Ovary (tissue), 3 donors: ENCODE measurements around the gene BNC2.

Experiments
- CTCF ChIP-seq, 3 donors: fragments of 450-650 bp in 2 of 3; fragments of 200-600 bp in 1 of 3; IDR thresholded peaks; one replicate each; pipeline versions ENCODE4 v1.5.1 to v1.8.0; 2016 to 2022; ENCODE audit warnings: antibody characterized with exemption in 3 of 3, mild to moderate bottlenecking in 1 of 3
- POLR2A ChIP-seq: fragments of 450-650 bp; IDR thresholded peaks from one replicate; pipeline ENCODE4 v1.6.1; 2017; ENCODE audit warnings: antibody characterized with exemption, mild to moderate bottlenecking, moderate library complexity
- donor health status: DM: no; HTN: no; CAD: no.

GRCh38 chr9:16532272-16532671 is 338.2 kb downstream of the BNC2 start:
- TF ChIP-seq POLR2A (no peak), CTCF (IDR thresholded peaks at IDR 0.05) (no peak)
